Measurements from ENCODE around the gene TMEM109. TPM values are rescaled to one million over a fixed set of nuclear protein-coding genes. Genes with fewer than 3 reads are reported as not detected.

The TMEM109 gene
- total RNA-seq, 1 donor from 2014 or later = 48.7 TPM

DNA sequence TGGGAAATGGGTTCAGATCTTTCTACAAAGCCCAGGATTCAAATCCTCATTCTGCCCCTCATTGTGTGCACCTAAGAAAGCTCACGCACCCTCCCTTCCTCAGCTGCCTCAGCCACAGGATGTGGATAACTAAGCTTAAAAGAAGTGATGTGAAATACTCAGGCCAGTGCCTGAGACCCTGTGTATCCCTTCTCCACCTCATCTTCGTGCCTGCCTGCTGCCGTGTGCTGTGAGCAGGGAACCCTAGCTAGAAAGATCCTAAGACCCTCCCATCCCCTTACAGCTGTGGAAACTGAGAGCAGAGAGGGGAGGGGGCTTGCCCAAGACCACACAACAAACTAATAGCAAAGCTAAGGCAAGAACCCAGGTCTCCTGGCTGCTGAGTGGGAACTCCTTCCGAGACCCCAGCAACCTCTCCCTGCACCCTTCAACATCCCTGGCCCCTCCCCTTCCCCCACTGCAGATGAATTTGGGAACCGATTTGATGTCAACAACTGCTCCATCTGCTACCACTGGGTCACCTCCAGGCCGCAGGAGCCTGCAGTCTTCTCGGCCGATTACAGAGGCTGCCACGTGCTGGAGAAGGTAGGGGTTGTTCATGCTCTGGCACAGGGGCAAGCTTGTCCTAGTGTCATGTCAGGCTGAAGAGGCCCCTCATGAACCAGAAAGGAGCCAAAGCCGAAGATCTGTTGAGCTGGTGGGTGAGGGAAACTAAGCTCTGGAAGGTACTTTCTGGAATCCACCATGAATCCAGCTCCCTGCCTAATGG is 45.1 kb upstream of the TMEM109 start:
- Mint-ChIP-seq H3K4me3 (ENCODE audit: low read depth) (no peak overlapping the region), H3K27ac (no peak overlapping the region), H3K4me1 (ENCODE audit: low read depth) (peaks cover 3% of the 10 kb centered on the region), H3K9me3 (ENCODE audit: low read depth) (no peaks in the 10 kb centered on the region), H3K27me3 (peaks cover 3% of the 10 kb centered on the region), H3K36me3 (ENCODE audit: insufficient read depth) (no peaks in the 10 kb centered on the region)
- no peak for DNase-seq (ENCODE audit: low spot score, unreplicated experiment)
- TF ChIP-seq, protein P1, sequence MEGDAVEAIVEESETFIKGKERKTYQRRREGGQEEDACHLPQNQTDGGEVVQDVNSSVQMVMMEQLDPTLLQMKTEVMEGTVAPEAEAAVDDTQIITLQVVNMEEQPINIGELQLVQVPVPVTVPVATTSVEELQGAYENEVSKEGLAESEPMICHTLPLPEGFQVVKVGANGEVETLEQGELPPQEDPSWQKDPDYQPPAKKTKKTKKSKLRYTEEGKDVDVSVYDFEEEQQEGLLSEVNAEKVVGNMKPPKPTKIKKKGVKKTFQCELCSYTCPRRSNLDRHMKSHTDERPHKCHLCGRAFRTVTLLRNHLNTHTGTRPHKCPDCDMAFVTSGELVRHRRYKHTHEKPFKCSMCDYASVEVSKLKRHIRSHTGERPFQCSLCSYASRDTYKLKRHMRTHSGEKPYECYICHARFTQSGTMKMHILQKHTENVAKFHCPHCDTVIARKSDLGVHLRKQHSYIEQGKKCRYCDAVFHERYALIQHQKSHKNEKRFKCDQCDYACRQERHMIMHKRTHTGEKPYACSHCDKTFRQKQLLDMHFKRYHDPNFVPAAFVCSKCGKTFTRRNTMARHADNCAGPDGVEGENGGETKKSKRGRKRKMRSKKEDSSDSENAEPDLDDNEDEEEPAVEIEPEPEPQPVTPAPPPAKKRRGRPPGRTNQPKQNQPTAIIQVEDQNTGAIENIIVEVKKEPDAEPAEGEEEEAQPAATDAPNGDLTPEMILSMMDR (IDR thresholded peaks at IDR 0.05; ENCODE audit: unreplicated experiment) = no peak

DNA sequence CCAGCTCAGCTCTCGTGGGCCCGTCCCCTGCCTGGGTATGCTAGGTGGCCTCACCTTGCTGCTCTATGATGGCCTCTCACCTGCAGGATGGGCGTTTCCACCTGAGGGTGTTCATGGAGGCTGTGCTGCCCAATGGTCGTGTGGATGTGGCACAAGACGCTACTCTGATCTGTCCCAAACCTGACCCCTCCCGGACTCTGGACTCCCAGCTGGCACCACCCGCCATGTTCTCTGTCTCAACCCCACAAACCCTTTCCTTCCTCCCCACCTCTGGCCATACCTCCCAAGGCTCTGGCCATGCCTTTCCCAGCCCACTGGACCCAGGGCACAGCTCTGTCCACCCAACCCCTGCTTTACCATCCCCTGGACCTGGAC is 44.5 kb upstream of the TMEM109 start:
- TF ChIP-seq, protein P1 (IDR thresholded peaks at IDR 0.05; ENCODE audit: unreplicated experiment) = no peak
- Mint-ChIP-seq H3K36me3 (ENCODE audit: insufficient read depth) (no peaks in the 10 kb centered on the region), H3K4me1 (ENCODE audit: low read depth) (peaks cover under 1% of the 10 kb centered on the region), H3K27me3 (peaks cover 1% of the 10 kb centered on the region), H3K4me3 (ENCODE audit: low read depth) (no peak overlapping the region), H3K9me3 (ENCODE audit: low read depth) (no peaks in the 10 kb centered on the region), H3K27ac (no peak overlapping the region)
- DNase-seq (ENCODE audit: low spot score, unreplicated experiment) = no peak

DNA sequence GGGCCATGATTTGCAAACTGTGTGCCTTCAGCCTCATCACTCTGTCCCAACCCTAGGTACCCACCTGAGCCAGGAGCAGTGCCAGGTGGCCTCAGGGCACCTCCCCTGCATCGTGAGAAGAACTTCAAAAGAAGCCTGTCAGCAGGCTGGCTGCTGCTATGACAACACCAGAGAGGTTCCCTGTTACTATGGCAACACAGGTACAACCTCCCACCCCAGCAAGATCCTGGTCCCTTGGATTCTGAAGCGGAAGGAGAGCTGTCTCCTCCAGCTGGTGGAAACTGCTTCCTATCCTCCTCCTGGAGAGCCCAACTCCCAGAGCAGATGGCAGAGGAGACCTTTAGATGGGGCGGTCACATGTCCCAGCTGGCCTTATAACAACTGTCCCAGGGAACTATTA is 43.7 kb upstream of the TMEM109 start:
- TF ChIP-seq, protein P1 (IDR thresholded peaks at IDR 0.05; ENCODE audit: unreplicated experiment) = no peak
- Mint-ChIP-seq H3K4me3 (ENCODE audit: low read depth) (no peak overlapping the region), H3K9me3 (ENCODE audit: low read depth) (no peaks in the 10 kb centered on the region), H3K36me3 (ENCODE audit: insufficient read depth) (no peaks in the 10 kb centered on the region), H3K4me1 (ENCODE audit: low read depth) (no peaks in the 10 kb centered on the region), H3K27ac (no peak overlapping the region), H3K27me3 (no peaks in the 10 kb centered on the region)
- no peak for DNase-seq (ENCODE audit: low spot score, unreplicated experiment)

DNA sequence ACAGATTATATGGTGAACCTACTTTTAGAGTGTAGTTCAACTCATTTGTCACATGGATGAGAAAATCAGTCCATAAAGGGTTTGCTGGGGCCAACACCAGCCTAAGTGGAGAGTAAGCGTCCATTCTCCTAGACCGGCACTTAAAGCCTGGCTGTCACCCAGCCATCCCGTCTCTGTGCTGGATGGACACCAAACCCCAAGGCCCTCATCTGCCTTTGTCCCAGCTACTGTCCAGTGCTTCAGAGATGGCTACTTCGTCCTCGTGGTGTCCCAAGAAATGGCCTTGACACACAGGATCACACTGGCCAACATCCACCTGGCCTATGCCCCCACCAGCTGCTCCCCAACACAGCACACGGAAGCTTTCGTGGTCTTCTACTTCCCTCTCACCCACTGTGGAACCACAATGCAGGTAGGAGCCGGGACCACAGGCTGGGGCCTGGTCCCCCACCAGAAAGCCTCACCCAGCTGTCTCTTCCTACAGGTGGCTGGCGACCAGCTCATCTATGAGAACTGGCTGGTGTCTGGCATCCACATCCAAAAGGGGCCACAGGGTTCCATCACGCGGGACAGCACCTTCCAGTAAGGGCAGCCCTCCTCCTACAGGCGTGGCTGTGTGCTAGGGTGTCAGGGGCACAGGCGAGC is 43.1 kb upstream of the TMEM109 start:
- DNase-seq (ENCODE audit: low spot score, unreplicated experiment) = no peak
- H3K4me3 Mint-ChIP-seq (ENCODE audit: low read depth) = no peak overlapping the region
- H3K9me3 Mint-ChIP-seq (ENCODE audit: low read depth) = no peaks in the 10 kb centered on the region
- no peaks in the 10 kb centered on the region for H3K4me1 Mint-ChIP-seq (ENCODE audit: low read depth)
- TF ChIP-seq, protein P1 (IDR thresholded peaks at IDR 0.05; ENCODE audit: unreplicated experiment) = no peak
- H3K36me3 Mint-ChIP-seq (ENCODE audit: insufficient read depth) = no peaks in the 10 kb centered on the region
- no peak overlapping the region for H3K27ac Mint-ChIP-seq
- H3K27me3 Mint-ChIP-seq = no peaks in the 10 kb centered on the region

DNA sequence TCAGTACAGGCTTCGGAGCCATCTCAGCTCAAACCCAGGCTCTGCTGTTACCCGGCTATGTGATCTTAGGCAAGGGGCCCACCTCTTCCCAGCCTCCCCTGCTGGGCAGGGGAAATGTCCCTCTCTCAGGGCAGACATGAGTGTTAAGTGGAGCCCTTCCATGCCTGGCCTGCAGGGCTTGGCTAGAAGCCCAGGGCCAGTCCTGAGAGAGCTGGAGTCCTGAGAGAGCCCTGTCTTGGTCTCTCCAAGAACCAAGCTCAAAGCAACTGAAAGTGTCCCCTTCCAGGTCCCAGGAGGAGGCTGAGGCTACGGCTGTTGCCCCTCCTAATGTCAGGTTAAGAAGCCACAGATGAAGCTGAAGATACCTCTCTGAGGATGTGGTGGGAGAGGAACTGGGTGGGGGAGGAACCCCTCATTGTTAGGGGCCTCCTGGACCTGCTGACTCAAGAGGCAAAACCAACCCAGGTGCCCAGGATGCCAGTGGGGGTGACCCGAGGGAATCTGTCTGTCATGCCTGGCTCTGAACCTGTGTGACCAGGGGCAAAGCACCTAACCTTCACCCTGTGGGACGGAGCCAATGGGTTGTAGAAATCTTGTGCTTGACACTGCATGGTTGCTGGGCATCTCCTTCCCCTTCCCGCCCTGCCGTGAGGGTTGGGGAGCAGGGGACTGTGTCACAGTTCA is 42.4 kb upstream of the TMEM109 start:
- H3K27me3 Mint-ChIP-seq = no peaks in the 10 kb centered on the region
- no peaks in the 10 kb centered on the region for H3K9me3 Mint-ChIP-seq (ENCODE audit: low read depth)
- no peak overlapping the region for H3K27ac Mint-ChIP-seq
- no peak overlapping the region for H3K4me3 Mint-ChIP-seq (ENCODE audit: low read depth)
- H3K36me3 Mint-ChIP-seq (ENCODE audit: insufficient read depth) = no peaks in the 10 kb centered on the region
- TF ChIP-seq, protein P1 (IDR thresholded peaks at IDR 0.05; ENCODE audit: unreplicated experiment) = no peak
- no peaks in the 10 kb centered on the region for H3K4me1 Mint-ChIP-seq (ENCODE audit: low read depth)
- DNase-seq (ENCODE audit: low spot score, unreplicated experiment) = no peak

All from progenitor cell of endocrine pancreas (in vitro differentiated cells).